ENCODE measurements around the gene EIF3F.

EIF3F gene

GRCh38 chr11:7994581-7995278 lies 7.6 kb downstream of the EIF3F start:
- no peak for DNase-seq

GRCh38 chr11:7999795-8000194 lies 12.7 kb downstream of the EIF3F start:
- no peak for DNase-seq

GRCh38 chr11:8000390-8000789 lies 13.3 kb downstream of the EIF3F start:
- DNase-seq, result no peak

- no peak for DNase-seq
These were observed 15.5 kb downstream of the EIF3F start for GRCh38 chr11:8002676-8003075.

- DNase-seq, result no peak
These were observed 16.1 kb downstream of the EIF3F start for GRCh38 chr11:8003187-8003586.

- no peak for DNase-seq
These were observed 16.9 kb downstream of the EIF3F start for GRCh38 chr11:8004008-8004407.

GRCh38 chr11:8005556-8005955 lies 18.4 kb downstream of the EIF3F start:
- DNase-seq, result no peak

- DNase-seq, result peak; percentile 55
These were observed 19.3 kb downstream of the EIF3F start for GRCh38 chr11:8006349-8006977.

GRCh38 chr11:8008212-8008611 lies 21.1 kb downstream of the EIF3F start:
- DNase-seq, result no peak

- no peak for DNase-seq
These were observed 22.7 kb downstream of the EIF3F start for GRCh38 chr11:8009856-8010255.

GRCh38 chr11:8011371-8011770 lies 24.2 kb downstream of the EIF3F start:
- DNase-seq, result no peak

GRCh38 chr11:8011981-8012444 lies 24.9 kb downstream of the EIF3F start:
- no peak for DNase-seq

GRCh38 chr11:8013833-8014232 lies 26.7 kb downstream of the EIF3F start:
- no peak for DNase-seq

- DNase-seq, result no peak
These were observed 28.7 kb downstream of the EIF3F start for GRCh38 chr11:8015753-8016239.

GRCh38 chr11:8016440-8016839 lies 29.3 kb downstream of the EIF3F start:
- DNase-seq, result no peak

- DNase-seq, result no peak
These were observed 29.9 kb downstream of the EIF3F start for GRCh38 chr11:8017071-8017470.

- DNase-seq, result no peak
These were observed 30.9 kb downstream of the EIF3F start for GRCh38 chr11:8017894-8018483.

- peak; percentile 81 for DNase-seq
These were observed 31.6 kb downstream of the EIF3F start for GRCh38 chr11:8018484-8019313.

GRCh38 chr11:8019314-8020243 lies 32.4 kb downstream of the EIF3F start:
- no peak for DNase-seq

GRCh38 chr11:8020244-8020597 lies 33.1 kb downstream of the EIF3F start:
- no peak for DNase-seq

GRCh38 chr11:8021920-8022319 lies 34.8 kb downstream of the EIF3F start:
- DNase-seq, result no peak

- DNase-seq, result no peak
These were observed 35.7 kb downstream of the EIF3F start for GRCh38 chr11:8022876-8023275.

All from right forelimb (tissue), 1 donor.